NCI-H2196 treated with DMSO at 0.1 percent for 48 hours (cell line): ENCODE results near the gene BSPH1.
"Not testable (repeated sequence)": the region's sequence is repeated elsewhere in the genome, so short reads cannot be mapped to it uniquely, and the experiment has no call there.

Experiments used
- DNase-seq: peaks from one replicate; lab custom pipeline; 2025; ENCODE audit not compliant: unreplicated experiment; lab: John Stamatoyannopoulos, UW

The BSPH1 gene, protein sequence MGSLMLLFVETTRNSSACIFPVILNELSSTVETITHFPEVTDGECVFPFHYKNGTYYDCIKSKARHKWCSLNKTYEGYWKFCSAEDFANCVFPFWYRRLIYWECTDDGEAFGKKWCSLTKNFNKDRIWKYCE

GRCh38 chr19:47992070-47992469, at the start of gene BSPH1:
TSS of gene BSPH1 (minus strand) at chr19:47992170. CDS start at chr19:47992081, 89 bp downstream.
- no peak for DNase-seq

DNA sequence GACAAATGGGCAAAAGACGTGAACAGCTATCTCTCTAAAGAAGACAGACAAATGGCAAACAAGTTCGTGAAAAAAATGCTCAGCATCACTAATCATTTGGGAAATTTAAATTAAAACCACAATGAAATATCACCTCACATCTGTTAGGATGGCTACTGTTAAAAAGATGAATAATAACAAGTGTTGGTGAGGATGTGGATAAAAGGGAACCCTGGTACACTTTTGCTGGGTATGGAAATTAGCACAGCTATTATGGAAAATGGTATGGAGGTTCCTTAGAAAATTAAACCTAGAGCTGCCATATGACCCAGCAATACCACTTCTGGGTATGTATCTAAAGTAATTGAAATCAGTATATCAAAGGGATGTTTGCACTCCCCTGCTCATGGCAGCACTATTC, 44.8 kb upstream of the BSPH1 start:
- no peak for DNase-seq

DNA sequence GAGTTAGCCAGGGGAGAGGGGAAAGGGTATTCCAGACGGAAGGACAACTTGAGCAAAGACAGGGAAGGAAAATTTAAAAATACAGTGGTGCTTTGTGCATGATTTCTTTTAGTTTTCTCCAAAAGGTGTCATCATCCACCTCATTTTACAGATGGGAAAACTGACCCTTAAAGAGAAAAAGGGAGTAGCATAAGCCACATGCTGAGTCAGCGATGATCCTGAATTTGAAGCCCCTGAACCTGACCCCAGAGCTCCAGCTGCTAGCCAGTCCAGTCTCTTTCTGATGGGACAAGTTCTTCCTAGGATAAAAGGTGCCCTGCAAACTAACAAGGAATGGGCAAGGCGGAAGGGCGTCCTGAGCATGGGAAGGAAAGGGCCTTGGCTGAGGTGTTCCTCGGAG, 41.6 kb upstream of the BSPH1 start:
- no peak for DNase-seq

DNA sequence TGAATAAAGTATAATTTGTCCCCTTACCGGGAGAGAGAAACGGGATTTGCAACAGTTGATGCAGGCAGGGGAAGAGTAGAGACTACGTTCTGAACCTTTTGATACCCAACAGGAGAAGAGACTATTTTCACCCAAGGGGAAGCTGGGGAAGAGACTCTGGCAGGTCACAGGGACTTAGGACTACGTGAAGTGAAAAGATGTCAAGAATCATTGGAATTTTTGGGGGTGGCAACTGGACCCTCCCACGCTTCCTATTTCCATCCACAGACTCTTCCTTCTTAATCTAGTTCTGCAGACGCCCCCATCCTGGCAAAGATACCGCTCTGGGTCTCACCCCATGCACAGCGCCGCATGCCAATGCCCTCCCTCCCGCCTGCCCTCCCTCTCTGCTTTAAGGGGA, 38.1 kb upstream of the BSPH1 start:
- DNase-seq, result no peak

- DNase-seq, result no peak
Observed at GRCh38 chr19:48029431-48029830, 37.5 kb upstream of the BSPH1 start.

- no peak for DNase-seq
Observed at GRCh38 chr19:48025480-48025879, 33.5 kb upstream of the BSPH1 start.

DNA sequence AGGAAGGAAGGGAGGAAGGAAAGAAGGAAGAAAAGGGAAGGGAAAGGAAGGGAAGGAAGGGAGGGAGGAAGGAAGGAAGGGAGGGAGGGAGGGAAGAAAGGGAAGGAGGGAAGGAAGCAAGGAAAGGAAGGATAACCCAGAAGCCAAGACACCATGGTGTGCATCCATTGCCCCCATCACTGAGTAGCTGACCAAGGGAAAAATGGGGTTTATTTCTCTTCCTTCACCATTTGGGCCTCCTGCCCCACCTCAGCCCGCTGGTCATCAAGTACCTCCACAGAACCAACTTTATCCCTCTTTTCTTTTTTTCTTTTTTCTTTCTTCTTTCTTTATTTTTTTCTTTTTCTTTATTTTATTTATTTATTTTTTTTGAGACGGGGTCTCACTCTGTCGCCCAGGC, 31.5 kb upstream of the BSPH1 start:
- no peak for DNase-seq

GRCh38 chr19:48023011-48023410, 31.0 kb upstream of the BSPH1 start:
- DNase-seq, result no peak

GRCh38 chr19:48020686-48021085, 28.7 kb upstream of the BSPH1 start:
- DNase-seq, result no peak

DNA sequence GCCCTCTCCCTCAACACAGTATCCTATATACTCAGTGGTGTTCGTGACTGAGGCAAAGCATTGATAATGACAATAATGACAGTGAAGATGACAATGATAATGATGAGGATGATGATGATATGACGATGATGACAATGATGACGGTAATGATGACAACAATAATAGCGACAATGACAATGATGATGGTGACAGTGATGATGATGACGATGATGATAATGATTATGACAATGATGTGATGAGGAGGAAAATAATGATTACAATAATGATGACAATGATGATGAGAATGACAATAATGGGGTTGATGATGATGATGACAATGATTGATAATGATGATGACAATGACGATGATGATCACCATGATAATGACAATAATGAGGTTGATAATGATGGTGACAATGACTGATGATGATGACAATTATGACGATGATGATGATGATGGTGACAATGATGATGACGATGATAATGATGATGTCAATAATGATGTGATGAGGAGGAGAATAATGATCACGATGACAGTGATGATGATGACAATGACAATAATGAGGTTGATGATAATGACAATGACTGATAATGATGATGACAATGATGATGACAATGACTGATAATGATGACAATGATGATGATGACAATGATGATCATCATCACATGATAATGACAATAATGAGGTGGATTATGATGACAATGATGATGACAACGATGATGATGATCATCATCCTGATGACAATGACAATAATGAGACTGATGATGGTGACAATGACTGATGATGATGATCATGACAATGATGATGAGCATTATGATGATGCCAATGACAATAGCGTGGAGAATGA, 19.2 kb upstream of the BSPH1 start:
- DNase-seq, result no peak

DNA sequence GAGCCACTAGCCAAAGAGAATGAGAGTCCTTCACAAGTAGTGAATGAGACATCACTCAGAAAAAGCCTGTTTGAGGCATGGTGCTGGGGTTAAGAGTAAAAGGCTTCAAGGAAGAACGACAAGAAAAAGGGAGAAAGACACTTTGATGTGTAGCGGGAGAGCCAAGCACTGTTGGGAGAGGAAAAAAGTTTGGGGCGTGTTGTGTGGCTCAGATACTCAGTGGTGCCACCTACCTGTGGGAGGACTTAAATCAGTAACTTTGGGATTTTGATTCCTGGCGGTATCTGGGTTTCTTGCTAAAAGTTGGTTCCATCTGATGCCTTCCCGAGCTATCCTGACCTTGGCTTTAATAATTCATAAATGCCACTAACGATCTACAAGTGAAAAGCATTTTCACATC, 14.8 kb upstream of the BSPH1 start:
- no peak for DNase-seq

DNA sequence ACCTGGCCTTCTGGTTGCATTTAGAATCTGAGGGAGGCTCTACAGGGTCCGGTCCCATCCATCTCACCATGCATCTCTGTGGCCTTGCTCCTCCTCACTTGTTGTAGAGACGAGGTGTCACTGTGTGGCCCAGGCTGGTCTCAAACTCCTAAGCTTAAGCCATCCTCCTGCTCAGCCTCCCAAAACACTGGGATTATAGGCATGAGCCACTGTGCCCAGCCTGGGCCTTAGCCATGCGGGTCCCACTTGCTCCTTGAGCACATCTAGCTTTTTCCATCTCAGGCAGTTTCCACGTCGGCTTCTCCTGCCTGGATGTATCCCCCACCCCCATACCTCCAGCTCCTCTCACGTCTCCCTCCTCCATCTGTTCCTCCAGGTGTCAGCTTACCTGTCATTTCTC, 12.3 kb upstream of the BSPH1 start:
- no peak for DNase-seq

- DNase-seq, result no peak
Observed at GRCh38 chr19:48000846-48001245, 8.9 kb upstream of the BSPH1 start.

DNA sequence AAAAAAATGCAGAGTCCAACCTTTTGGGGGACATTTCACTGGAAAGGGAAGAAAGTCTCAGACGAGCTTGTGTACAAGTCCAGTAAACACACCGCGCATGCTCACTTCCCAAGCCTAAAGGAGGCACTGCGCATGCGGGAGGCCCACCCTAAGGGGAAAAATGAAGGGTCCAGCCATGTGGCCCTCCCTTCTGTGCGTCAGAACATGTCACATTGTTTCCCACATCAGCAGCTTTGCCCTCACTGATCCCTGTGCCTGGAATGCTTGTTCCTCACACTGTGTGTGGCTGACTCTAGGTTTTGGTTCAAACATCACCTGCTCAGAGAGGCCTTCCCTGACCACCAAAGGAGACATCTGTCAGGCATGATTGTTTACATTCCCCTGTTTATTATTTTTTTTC, 6.8 kb upstream of the BSPH1 start:
- DNase-seq, result no peak

DNA sequence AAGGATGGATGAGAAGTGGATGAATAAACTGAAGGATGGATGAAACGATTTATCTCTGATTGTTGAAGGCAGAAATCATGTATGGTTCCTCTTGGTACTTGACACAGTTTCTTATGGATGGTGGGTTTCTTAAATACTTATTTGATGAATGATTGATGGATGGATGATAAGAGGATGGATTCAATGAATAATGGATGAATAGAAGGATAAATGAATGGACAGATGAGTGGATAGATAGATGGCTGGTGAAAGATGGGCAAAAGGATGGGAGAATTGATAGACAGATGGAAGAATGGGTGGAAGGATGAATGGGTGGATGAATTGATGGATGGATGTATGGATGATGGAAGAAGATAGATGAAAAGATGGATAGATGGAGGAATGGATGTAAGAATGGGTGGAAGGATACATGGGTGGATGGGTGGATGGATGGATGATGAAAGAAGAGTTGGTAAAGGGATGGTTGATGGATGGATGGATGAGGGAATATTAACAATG, 4.3 kb upstream of the BSPH1 start:
- no peak for DNase-seq

- no peak for DNase-seq
Observed at GRCh38 chr19:47994209-47994802, 2.3 kb upstream of the BSPH1 start, which contains the start of gene ELSPBP1. TSS of gene ELSPBP1 (plus strand) at chr19:47994632. CDS start at chr19:48008668, 14,036 bp downstream.

- no peak for DNase-seq
Observed at GRCh38 chr19:47991191-47991808, 670 bp downstream of the BSPH1 start.

GRCh38 chr19:47973529-47973928, 18.4 kb downstream of the BSPH1 start:
- DNase-seq, result no peak

DNA sequence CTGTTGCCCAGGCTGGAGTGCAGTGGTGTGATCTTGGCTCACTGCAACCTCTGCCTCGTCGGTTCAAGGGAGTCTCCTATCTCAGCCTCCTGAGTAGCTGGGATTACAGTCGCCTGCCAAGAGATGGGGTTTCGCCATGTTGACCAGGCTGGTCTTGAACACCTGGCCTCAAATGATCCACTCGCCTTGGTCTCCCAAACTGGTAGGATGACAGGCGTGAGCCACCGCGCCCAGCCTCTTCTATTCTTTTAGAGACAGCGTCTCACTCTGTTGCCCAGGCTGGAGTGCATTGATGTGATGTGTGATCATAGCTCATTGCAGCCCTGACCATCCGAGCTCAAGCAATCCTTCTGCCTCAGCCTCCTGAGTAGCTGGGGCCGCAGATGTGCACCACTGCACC, 36.0 kb downstream of the BSPH1 start:
- not testable (repeated sequence) for DNase-seq

GRCh38 chr19:47952132-47952531, 39.8 kb downstream of the BSPH1 start:
- not testable (repeated sequence) for DNase-seq

- not testable (repeated sequence) for DNase-seq
Observed at GRCh38 chr19:47949852-47950521, 42.0 kb downstream of the BSPH1 start.
